ENCODE results near the gene ZSCAN20. TPM values are rescaled to one million over a fixed set of nuclear protein-coding genes. Genes with fewer than 3 reads are reported as not detected.

Gene ZSCAN20
- total RNA-seq, 1 experiment from 2014 or later = 5.1 TPM

Other genes with a start within 250 kb of the ZSCAN20 start
- gene ZNF362, start 216.2 kb upstream of the ZSCAN20 start, total RNA-seq (2014; rRNA removed; shearing (Covaris generic)) = 12.4 and 17.8 TPM in 2 replicates
- not detected in 2 replicates for gene A3GALT2, start 151.5 kb upstream of the ZSCAN20 start, total RNA-seq (2014; rRNA removed; shearing (Covaris generic))
- 61.2 and 61.7 TPM in 2 replicates for gene PHC2, start 41.5 kb upstream of the ZSCAN20 start, total RNA-seq (2014; rRNA removed; shearing (Covaris generic))

Measured in SK-MEL-5 (cell line).